Fibroblast of skin of right quadriceps (primary cell): ENCODE data around the gene C15orf61.

Experiments used
- DNase-seq: peaks from one replicate; pipeline ENCODE4 v3.0.0-alpha.2; 2013

C15orf61 gene

DNA sequence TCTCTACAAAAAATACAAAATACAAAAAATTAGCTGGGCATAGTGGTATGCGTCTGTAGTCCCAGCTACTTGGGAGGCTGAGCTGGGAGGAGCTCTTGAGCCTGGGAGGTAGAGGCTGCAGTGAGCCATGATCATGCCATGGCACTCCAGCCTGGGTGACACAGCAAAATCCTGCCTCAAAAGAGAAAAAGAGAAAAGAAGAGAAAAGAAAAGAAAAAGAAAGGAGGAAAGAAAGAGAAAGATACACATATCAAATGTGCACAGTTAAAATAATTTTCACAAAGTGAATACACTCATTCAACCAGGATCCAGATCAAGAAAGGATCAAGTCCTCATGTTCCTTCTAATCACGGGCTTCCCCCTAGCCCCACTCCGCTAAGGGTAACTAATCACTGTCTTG lies 5.8 kb upstream of the C15orf61 start:
- no peak for DNase-seq

DNA sequence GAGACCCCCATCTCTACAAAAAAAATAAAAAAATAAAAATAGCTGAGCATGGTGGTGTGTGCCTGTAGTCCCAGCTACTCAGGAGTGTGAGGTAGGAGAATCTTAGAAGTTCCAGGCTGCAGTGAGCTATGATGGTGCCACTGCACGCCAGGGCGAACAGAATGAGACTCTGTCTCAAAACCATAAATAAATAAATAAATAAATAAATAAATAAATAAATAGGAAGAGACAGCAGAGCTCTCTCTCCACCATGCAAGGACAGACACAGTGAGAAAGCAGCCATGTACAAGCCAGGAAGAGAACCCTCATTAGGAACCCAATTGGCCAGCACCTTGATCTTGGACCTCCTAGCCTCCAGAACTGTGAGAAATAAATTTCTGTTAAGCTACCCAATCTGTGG lies 5.4 kb upstream of the C15orf61 start:
- no peak for DNase-seq

DNA sequence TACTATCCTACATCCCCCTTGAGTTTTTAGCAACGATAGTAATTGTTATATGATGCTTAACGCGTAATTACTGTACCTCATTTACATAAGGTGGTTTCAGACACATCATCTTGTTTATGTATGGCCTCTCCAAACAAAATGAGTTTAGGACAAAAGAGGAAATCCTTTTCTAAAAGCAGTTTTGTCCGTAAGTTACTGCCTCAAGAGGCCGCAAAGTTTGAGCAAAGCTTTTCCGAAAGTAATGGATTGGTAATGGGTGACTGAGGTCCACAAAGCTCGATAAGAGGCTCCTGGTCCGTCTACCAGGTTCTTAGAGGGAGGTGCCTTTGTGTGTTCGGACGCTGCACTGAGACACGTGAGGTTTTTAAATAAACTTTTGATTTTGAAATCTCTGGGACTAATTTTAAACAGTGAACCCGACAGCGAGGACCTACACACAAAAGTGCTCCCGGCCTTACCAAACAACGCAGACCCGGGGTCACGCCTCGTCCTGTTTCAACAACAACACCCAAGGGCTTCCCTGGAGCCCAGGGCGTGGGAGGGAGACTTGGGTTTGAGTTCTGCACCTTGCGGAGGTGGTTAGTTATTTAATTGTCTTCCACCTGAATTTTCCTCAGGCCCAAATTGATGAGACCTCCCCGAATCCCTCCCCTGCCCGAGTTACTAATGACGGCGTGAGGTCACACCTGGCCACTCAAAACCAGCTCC lies 456 bp upstream of the C15orf61 start:
- DNase-seq, result peak; percentile 7

DNA sequence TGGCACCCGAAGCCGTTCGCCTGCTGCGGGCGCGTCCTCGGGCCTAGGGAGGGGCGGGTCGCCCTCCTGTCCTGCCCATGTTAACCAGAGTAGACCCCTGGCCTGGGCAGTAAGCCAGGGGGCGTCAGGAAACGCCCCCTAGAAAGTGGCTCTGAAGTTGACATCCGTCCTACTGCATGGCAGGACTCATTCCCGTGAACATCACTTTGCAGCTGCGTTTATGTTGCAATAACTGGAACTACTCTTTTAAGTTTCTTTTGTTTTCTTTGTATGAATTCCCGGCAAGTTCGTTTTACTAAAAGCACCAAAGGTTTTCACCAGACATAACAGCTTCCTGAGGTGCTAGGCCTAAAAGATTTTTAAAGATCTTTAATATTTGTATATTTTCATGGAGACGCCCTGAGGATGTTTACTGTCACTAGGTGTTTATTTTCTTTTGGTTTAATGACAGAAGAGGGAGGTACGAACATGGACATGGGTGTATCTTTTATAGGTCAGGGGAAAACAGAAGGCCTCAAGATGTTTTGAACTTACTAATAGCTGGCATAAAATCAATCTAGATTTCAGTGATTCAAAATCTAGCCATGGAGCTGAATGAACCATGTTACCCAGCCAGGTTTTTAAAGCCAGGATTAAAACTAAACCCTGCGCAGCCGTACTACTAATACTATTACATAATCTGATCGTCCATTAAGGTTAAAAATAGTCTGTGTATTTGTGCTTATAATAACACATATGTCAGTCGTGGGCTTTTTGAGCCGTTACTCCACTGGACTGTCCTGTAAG lies 1.0 kb downstream of the C15orf61 start:
- DNase-seq, result peak; percentile 30

DNA sequence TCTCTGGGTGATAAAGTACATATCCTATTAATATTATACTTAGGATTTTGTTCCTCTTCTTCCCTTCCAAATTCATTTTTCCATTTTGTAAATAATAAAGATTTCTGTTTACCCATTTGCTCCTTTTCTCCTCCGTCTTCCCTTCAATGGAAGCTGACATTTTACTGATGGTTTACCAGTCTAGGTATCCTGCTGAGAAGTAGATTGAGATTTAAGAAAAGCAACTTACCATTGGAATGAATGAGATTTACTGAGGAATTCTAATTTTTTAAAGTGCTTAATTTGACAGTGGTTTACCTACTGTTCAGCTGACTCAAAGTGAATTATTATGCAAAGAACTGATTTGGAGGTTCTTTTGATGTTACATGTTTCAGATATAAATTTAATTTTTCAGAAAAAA lies 2.4 kb downstream of the C15orf61 start:
- DNase-seq, result no peak

DNA sequence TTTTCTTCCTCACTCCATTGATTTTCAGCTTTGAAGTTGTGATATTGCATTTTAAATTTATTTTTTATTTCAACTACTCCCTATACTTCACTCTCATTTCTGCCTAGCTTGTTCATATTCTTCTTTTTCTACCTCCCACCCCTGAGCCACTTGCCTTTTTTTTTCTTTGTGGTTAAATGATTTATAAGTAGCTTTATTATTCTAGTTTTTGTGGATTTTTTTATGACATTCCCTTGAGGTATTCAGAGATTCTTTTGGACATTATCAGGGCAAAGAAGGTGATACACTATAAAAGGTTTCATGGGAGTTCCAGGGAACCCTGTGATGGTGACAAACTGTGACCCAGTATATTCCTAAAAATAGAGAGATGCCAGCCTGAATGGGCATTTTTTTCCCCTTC lies 3.3 kb downstream of the C15orf61 start:
- peak; percentile 20 for DNase-seq

DNA sequence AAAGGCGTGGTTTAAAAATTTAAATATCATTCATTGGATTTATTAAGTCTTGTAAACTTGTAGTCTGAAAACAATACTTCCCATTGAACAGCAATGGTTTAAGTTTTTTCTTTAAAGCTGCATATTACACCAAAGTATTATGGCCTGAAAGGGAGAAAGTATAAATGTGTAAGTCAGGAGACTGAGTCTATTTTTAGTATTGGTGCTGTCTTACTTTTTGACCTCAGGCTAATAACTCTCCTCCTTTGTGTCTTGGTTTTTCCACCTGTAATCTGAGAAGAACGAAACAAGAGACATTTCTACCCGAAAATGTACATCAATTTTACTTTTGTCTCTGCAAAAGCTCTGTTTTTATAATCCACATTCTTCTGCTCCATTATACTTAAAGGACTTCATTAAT lies 7.6 kb downstream of the C15orf61 start:
- DNase-seq, result no peak

DNA sequence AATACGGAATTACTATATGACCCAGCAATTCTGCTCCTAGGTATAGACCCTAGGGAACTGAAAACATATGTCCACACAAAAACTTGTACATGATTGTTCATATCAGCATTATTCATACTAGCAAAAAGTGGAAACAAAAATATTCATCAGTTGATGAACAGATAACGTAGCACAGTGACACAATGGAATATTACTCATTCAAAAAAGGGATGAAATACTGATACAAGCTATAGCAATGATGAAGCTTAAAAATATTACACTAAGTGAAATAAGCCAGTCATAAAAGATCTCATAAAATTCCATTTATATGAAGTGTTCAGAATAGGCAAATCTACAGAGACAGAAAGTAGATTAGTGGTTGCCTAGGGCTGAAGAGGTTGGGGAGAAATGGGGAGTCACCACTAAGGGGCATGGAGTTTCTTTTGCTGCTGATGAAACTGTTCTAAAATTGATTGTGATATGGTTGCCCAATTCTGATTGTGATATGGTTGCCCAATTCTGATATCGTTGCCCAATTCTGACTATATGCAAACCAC lies 10.5 kb downstream of the C15orf61 start:
- peak; percentile 81 for DNase-seq

DNA sequence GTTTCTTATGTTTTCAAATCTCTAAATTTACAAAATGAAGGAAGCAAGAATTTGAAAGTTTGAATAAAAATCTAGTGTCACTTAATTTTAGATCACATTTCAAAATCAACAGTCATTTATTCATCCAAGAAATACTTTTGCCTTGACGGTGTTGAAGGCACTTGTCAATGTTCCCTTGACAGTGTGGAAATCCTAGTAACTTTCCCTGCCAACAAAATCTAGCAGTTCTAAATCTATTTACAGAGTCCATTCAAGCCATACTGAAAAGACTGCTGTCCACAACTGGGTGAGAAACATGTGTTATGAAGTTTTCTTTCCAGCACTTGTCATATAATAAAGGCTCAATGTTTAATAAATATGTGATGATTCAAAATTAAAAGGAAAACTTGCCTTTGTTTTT lies 12.9 kb downstream of the C15orf61 start:
- no peak for DNase-seq

DNA sequence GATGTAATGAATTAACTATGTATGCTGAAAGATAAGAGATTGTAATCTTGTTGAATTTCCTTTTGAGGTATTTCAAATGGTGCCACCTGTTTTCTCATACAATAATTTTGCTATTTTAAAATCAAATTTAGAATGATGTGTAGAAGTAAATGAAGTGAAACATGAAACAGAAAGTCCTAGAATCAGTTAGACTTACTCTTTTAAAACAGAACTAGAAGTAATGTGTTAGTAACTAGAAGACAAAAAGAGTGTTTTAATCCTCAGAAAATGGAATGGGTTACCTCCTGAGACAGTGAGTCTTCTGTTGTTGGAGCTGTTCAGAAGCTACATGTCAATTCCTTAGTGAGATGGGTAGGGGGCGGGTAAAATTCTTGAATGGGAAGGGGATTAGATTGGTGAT lies 13.4 kb downstream of the C15orf61 start:
- no peak for DNase-seq

DNA sequence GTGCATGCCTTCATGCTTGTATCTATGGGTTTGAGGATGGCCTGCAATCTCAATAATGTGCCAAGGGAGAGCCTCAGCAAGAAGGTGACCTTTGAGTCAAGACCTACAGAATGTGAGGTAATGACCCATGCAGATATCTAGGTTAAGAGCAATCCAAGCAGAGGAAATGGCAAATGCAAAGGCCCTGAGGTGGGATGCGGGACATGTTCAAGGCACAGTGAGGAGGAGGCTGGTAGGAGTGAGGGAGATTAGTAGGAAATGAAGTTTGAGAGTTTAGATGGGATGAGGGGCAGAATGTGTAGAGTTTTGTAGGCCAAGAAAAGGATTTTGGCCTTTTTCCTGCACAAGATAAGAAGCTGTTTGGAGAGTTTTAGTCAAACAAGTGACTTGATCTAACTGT lies 16.8 kb downstream of the C15orf61 start:
- no peak for DNase-seq

DNA sequence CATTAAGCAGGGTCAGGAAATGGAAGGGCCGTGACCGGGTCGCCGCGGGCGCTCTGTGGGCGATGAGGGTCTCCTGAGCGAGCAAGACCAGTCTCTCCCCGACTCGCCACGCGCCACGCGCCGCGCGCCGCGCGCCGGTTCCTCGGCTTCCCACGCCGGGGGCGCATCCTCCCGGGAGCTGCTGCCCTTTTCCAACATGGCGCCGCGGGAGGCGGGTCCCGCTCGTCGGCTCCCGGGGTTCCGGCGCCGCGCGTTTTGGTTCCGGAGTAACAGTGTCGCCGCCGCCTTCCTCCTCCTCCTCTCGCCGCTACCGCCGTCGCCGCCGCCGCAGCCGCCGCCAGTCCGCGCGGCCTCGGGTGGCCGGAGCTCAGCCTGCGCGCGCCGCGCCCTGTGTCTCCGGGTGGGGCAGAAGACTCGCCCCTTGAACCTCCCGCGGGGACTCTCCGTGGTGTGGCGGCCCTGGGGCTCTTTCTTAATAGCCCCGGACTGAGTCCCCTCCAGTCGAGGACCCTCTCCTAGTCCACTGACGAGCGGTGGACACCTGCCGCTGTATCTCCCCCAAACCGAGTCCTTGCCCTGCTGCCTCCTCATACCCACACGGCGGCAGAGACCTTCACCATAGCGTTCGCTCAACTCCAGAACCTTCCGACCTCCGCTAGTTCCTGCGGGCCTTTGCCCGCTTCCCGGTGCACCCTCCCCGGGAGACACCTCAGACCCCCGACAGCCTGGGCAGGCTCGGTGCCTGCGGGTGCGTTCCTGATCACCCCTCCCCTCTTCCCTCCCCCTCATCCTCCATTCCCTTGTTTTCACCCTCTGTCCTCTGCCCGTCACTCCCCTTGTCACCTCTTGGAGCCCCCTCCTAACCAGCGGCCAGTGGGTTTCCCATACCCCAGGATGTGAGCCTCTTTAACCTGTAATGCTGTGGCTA lies 21.8 kb downstream of the C15orf61 start, which contains the start of gene MAP2K5:
MAP2K5 (plus strand) TSS at position 284 of the 928 bp plus-strand sequence; CDS start at position 917, 633 bp downstream.
- peak; percentile 71 for DNase-seq

DNA sequence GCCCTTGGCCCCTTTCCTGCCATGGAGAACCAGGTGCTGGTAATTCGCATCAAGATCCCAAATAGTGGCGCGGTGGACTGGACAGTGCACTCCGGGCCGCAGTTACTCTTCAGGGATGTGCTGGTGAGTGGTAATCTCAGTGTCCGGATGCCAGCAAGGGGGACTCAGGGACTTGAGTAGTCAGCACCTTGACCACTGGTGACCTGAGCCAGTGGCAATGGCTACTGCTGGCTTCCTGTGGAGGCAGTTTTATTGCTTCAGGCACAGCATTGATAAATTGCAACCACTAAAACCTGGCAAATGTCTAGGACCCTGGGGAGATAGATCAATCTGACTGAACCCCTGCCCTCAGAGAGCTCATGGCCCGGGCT lies 22.4 kb downstream of the C15orf61 start:
- no peak for DNase-seq

DNA sequence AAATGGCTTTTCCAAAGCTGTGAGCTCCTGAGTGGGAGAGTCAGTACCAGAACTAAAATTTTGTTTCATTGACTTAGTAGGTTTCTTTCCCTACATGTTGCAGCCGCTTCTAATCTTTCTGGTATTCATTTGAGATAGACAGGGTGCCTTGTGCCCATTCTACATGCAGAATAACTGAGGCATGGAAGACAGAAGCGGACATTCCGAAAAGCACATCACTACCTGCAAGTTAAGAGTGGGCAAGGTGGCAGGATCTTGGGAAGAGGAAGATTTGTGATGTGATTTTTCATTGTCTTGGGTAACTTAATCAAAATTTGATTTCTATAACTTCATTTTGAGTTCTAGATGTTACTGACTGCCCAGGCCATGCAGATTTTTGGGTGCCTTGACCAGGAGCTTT lies 23.5 kb downstream of the C15orf61 start:
- DNase-seq, result no peak

DNA sequence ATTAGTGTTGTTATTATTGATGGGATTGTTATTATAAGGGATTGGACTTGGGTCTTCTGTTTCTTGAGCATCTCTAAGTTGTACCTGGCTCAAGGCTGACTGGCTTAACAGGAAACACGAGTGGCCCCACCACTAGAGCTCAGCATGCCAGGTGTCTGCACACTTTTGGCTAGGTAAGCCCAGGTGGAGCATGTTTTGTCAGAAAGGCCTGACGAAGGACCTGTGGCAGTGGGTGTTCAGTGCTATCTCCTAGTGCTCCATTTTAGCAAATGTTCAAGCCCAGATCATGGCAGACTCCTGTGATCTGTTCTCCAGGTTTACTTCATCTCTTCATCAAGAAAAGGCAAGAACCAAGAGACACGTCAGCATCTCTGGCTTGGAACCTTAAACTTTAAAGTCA lies 24.9 kb downstream of the C15orf61 start:
- no peak for DNase-seq

DNA sequence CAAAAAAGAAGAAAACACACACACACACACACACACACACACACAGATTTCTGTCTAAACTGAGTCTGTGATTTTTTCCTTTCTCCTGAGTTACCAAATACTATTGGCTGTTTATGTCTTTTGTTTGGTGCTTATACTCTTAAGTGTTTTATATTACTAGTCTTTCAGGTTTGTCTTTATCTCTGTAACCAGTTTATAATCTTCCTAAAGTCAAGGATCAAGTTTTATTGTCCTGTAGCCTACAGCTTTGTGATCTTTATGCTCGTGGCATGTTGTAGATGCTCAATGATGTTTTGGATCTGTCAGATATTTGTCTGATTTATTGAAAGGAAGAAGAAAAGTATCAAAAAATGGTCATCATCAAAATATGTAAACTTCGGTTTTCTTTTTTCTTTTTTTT lies 26.1 kb downstream of the C15orf61 start:
- DNase-seq, result no peak

DNA sequence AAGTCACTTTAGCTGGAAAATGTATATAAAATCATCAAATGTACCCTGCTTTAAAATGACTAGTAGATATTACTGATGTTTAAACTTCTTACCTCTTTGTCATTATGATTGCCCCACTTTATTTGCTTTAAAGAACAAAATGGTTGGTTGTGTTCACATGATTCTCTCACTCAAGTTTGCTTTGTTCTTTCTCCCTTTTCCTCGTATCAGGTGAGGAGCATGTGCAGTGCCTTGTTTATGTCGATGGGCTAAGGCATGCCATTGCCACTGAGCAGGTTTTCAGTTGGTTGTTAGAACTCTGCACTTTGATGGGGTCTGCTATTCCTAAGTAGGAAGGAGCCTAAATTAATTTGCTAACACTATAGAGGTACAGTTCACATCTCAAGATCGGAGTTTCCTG lies 26.9 kb downstream of the C15orf61 start:
- no peak for DNase-seq

DNA sequence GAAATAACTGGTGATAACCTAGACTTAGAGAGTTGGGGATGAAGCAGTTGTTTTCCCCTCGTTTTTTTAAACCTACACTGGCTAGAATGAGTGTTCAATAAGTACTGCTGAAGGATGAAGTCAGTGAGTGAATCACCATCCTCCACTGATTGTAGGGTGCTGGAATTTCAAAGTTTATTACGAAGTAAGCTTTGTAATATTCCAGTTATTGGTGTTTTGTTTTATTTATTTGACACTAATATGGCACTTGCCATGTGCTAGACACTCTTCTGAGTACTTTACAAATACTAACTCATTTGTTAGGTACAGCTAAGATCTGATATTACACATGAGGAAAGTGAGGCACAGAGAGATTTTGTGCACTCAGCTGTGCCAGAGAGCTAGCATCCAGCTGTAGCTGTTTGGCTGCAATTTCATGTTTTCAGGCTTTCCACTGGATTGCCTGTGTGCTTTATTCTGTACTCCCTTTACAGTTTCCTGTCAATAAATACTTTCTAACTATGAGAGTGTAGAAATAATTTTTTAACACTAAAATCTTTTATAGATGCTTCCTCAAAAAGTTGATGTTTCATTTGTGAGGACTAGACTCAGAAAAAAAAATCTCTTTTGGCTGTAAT lies 27.4 kb downstream of the C15orf61 start:
- DNase-seq, result peak; percentile 61

DNA sequence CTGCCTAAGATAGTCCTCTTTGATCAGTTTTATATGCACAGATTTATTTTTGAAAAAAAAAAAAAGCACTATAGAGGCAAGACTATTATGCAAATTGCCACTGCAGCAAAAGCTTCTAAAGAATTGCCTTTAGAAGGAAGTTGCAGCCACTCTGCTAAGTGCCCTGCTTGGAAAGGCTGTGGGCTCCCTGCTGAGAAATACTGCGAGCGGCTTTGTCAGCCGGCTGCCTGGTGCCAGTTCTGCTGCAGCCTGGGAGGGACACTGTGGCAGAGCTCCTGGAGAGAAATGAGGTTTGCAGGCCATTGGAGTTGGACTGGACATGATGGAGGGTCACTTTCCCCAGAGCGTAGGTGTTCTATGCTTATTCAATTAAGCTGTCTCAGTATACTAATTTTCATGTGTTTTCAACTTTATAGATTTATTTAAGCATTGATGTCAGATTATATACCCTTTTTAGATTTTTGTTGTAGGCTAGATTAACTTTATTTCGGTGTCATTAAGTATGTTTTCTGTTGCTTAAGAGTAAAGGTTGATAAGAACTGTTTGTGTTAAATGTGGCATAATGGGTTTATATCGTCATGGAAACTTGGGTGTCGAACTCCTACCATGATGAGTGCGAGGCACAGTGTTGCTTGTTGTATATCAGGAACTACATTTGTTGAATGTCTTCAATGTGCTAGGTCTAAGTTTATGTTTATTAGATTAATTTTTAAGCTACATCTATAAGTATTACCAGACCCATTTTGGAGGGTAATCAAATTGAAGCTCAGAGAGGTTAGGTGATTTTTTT lies 28.1 kb downstream of the C15orf61 start:
- DNase-seq, result peak; percentile 40

DNA sequence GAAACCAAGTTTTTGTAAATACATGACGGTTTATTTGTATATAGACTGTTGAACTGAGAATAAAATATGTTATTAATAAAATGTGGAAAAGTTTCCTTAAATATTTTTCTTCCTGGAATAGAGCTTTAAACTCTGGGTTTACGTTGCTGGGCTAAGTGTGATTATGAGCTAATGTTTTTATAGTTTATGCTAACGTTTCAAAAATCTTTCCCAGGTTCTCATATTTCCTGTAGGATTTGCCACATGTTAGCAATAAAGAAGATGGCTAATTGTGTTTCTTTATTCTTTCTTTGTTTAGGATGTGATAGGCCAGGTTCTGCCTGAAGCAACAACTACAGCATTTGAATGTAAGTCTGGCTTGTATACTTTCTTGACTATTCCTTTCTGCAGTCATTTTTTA lies 28.8 kb downstream of the C15orf61 start:
- peak; percentile 51 for DNase-seq

DNA sequence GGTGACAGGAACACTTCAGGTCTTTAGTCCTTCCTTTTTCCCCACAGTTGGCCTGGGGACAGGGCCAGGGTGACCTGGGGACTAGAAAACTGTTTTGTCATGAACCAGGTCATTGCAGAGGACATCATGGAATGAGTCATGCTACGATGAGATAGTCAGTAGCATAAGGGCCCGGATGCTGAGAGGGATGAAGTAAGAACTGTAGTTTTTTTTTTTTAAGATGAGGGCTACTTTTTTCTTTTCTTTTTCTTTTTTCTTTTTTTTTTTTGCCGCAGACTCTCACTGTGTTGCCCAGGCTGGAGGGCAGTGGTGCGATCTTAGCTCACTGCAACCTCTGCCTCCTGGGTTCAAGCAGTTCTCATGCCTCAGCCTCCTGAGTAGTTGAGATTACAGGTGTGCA lies 29.6 kb downstream of the C15orf61 start:
- DNase-seq, result peak; percentile 12
